Activated CD4-positive, alpha-beta memory T cell treated with anti-CD3 and anti-CD28 coated beads, Interleukin-2, amount 10 ng/mL, durations not matched to agents 7 days and 5 days (primary cell): ENCODE data around the gene SLC44A4. TPM values are rescaled to one million over a fixed set of nuclear protein-coding genes. Genes with fewer than 3 reads are reported as not detected.

Experiments
- CTCF ChIA-PET: fragments of 350-600 bp; sonication (Branson Sonifier 250); formaldehyde crosslinking; loops from one replicate; lab custom pipeline; 2021; ENCODE audit warnings: antibody characterized with exemption, inconsistent platforms; lab: Charles Lee
- POLR2A ChIA-PET: fragments of 350-600 bp; sonication (Branson Sonifier 250); formaldehyde crosslinking; loops from one replicate; lab custom pipeline; 2021; ENCODE audit warnings: antibody characterized with exemption; lab: Charles Lee
- DNase-seq: peaks from one replicate; pipeline ENCODE4 v3.0.0-alpha.2; 2020
- H3K27ac Mint-ChIP-seq: one replicate; pipeline ENCODE4 v1.8.0; 2021; ENCODE audit warnings: mild to moderate bottlenecking, mixed read lengths
- H3K27me3 Mint-ChIP-seq: one replicate; pipeline ENCODE4 v1.8.0; 2021; ENCODE audit warnings: mixed read lengths
- H3K36me3 Mint-ChIP-seq: one replicate; pipeline ENCODE4 v1.8.0; 2021; ENCODE audit warnings: low read depth, mixed read lengths
- H3K4me1 Mint-ChIP-seq: one replicate; pipeline ENCODE4 v1.8.0; 2021; ENCODE audit warnings: mixed read lengths
- H3K4me3 Mint-ChIP-seq: one replicate; pipeline ENCODE4 v1.8.0; 2021; ENCODE audit warnings: mild to moderate bottlenecking, mixed read lengths
- H3K9me3 Mint-ChIP-seq: one replicate; pipeline ENCODE4 v1.8.0; 2021; ENCODE audit warnings: mixed read lengths
- total RNA-seq, 2 experiments: library from RNA; stranded (reverse); gene quantifications; one replicate each; pipeline ENCODE4 v1.2.3, GENCODE V29; 2021

SLC44A4 gene
- total RNA-seq, 2 experiments from 2014 or later: 0.38 TPM; not detected in 1

- H3K4me1 Mint-ChIP-seq: peaks cover 46% of the 10 kb centered on the region
- CTCF ChIA-PET: interaction anchor here (0.7 to 2.3 kb wide), 4 partner anchors 22 to 152 kb away, joined by 3 to 7 read pairs (median 5); no protein-coding TSS in a partner anchor
- no peaks in the 10 kb centered on the region for H3K9me3 Mint-ChIP-seq
- DNase-seq: no peak
- peaks cover 9% of the 10 kb centered on the region for H3K27me3 Mint-ChIP-seq
- peaks cover 10% of the 10 kb centered on the region for H3K36me3 Mint-ChIP-seq
- peak overlapping the region; percentile 40 for H3K4me3 Mint-ChIP-seq
- POLR2A ChIA-PET: interaction anchor here (1.3 to 2.6 kb wide), 7 partner anchors 36 to 405 kb away, joined by 4 to 22 read pairs (median 7); partner anchors contain the start of genes DXO, FKBPL, MSH5 and NELFE
- H3K27ac Mint-ChIP-seq: no peak overlapping the region
Measured at GRCh38 chr6:31899215-31899614, 20.4 kb upstream of the SLC44A4 start.

GRCh38 chr6:31898383-31899011 is 19.7 kb upstream of the SLC44A4 start:
- H3K4me1 Mint-ChIP-seq: peaks cover 47% of the 10 kb centered on the region
- H3K27me3 Mint-ChIP-seq: peaks cover 9% of the 10 kb centered on the region
- no peak for DNase-seq
- no peaks in the 10 kb centered on the region for H3K9me3 Mint-ChIP-seq
- H3K4me3 Mint-ChIP-seq: peak overlapping the region; percentile 90
- H3K36me3 Mint-ChIP-seq: peaks cover 12% of the 10 kb centered on the region
- H3K27ac Mint-ChIP-seq: peak overlapping the region; percentile 84
- ChIA-PET CTCF (interaction anchor here (0.5 to 2.3 kb wide), 16 partner anchors 15 to 306 kb away, joined by 3 to 7 read pairs (median 4); partner anchors contain the start of genes DXO, NCR3, NEU1 and SKIC2), POLR2A (interaction anchor here (0.8 to 2.6 kb wide), 20 partner anchors 8 to 404 kb away, joined by 3 to 22 read pairs (median 4); partner anchors contain the start of genes DDX39B, DXO, FKBPL and HSPA1B)

GRCh38 chr6:31897612-31898382 is 19.0 kb upstream of the SLC44A4 start, which contains the start of gene EHMT2:
Gene EHMT2 (minus strand): TSS chr6:31897698. CDS start chr6:31897677, 21 bp downstream.
- peak within 1 kb of the TSS; percentile 90 for H3K4me3 Mint-ChIP-seq
- peaks cover 19% of the 10 kb centered on the region for H3K36me3 Mint-ChIP-seq
- peak within 1 kb of the TSS; percentile 84 for H3K27ac Mint-ChIP-seq
- ChIA-PET CTCF (interaction anchor here (0.5 to 2.3 kb wide), 17 partner anchors 14 to 305 kb away, joined by 3 to 7 read pairs (median 4); partner anchors contain the start of genes ABHD16A, DXO, NCR3 and NEU1), POLR2A (interaction anchor here (0.7 to 2.6 kb wide), 24 partner anchors 9 to 403 kb away, joined by 3 to 22 read pairs (median 4); partner anchors contain the start of genes DDX39B, DXO, FKBPL and GPANK1)
- H3K9me3 Mint-ChIP-seq: no peaks in the 10 kb centered on the region
- peak; percentile 91 for DNase-seq
- peaks cover 5% of the 10 kb centered on the region for H3K27me3 Mint-ChIP-seq
- H3K4me1 Mint-ChIP-seq: peaks cover 49% of the 10 kb centered on the region

GRCh38 chr6:31896856-31897611 is 18.2 kb upstream of the SLC44A4 start:
- Mint-ChIP-seq H3K4me3 (peak overlapping the region; percentile 90), H3K9me3 (no peaks in the 10 kb centered on the region), H3K27me3 (no peaks in the 10 kb centered on the region), H3K36me3 (peaks cover 26% of the 10 kb centered on the region), H3K27ac (peak overlapping the region; percentile 77), H3K4me1 (peaks cover 49% of the 10 kb centered on the region)
- POLR2A ChIA-PET: interaction anchor here (0.7 to 2.6 kb wide), 14 partner anchors 10 to 356 kb away, joined by 3 to 22 read pairs (median 5); partner anchors contain the start of genes DDX39B, DXO, FKBPL and GPANK1
- DNase-seq: no peak
- CTCF ChIA-PET: interaction anchor here (0.7 to 2.3 kb wide), 7 partner anchors 10 to 193 kb away, joined by 3 to 7 read pairs (median 4); partner anchors contain the start of genes ABHD16A, NEU1 and SKIC2

- ChIA-PET POLR2A (interaction anchor here (1.0 to 2.3 kb wide), 3 partner anchors 61 to 355 kb away, joined by 3 to 9 read pairs (median 4); partner anchors contain the start of gene DDX39B), CTCF (interaction anchor here (0.9 kb wide), 1 partner anchor 9 kb away, joined by 3 read pairs; no protein-coding TSS in a partner anchor)
- Mint-ChIP-seq H3K4me3 (peak overlapping the region; percentile 78), H3K27me3 (no peaks in the 10 kb centered on the region), H3K27ac (peak overlapping the region; percentile 77), H3K4me1 (peaks cover 49% of the 10 kb centered on the region), H3K9me3 (no peaks in the 10 kb centered on the region), H3K36me3 (peaks cover 29% of the 10 kb centered on the region)
- DNase-seq: no peak
Measured at GRCh38 chr6:31896493-31896855, 17.7 kb upstream of the SLC44A4 start.

- Mint-ChIP-seq H3K27ac (no peak overlapping the region), H3K9me3 (no peaks in the 10 kb centered on the region), H3K27me3 (no peaks in the 10 kb centered on the region), H3K36me3 (peaks cover 42% of the 10 kb centered on the region), H3K4me3 (no peak overlapping the region), H3K4me1 (peaks cover 28% of the 10 kb centered on the region)
- CTCF ChIA-PET: interaction anchor here (1.0 kb wide), 1 partner anchor 155 kb away, joined by 3 read pairs; no protein-coding TSS in a partner anchor
- POLR2A ChIA-PET: no interaction called here
- no peak for DNase-seq
Measured at GRCh38 chr6:31892821-31893220, 14.0 kb upstream of the SLC44A4 start.

GRCh38 chr6:31889331-31889972 is 10.7 kb upstream of the SLC44A4 start:
- H3K36me3 Mint-ChIP-seq: peaks cover 57% of the 10 kb centered on the region
- POLR2A ChIA-PET: interaction anchor here (0.8 kb wide), 1 partner anchor 13 kb away, joined by 3 read pairs; no protein-coding TSS in a partner anchor
- H3K9me3 Mint-ChIP-seq: no peaks in the 10 kb centered on the region
- no peaks in the 10 kb centered on the region for H3K27me3 Mint-ChIP-seq
- H3K4me1 Mint-ChIP-seq: peaks cover 13% of the 10 kb centered on the region
- H3K27ac Mint-ChIP-seq: no peak overlapping the region
- CTCF ChIA-PET: interaction anchor here (0.7 to 2.0 kb wide), 9 partner anchors 22 to 237 kb away, joined by 3 to 6 read pairs (median 3); partner anchors contain the start of genes BAG6 and NEU1
- DNase-seq: no peak
- no peak overlapping the region for H3K4me3 Mint-ChIP-seq

- H3K27ac Mint-ChIP-seq: no peak overlapping the region
- no peaks in the 10 kb centered on the region for H3K27me3 Mint-ChIP-seq
- POLR2A ChIA-PET: no interaction called here
- peak; percentile 33 for DNase-seq
- H3K4me3 Mint-ChIP-seq: no peak overlapping the region
- H3K4me1 Mint-ChIP-seq: peaks cover 13% of the 10 kb centered on the region
- no peaks in the 10 kb centered on the region for H3K9me3 Mint-ChIP-seq
- CTCF ChIA-PET: interaction anchor here (0.8 to 2.0 kb wide), 6 partner anchors 26 to 236 kb away, joined by 3 to 6 read pairs (median 3); partner anchors contain the start of genes BAG6 and NEU1
- H3K36me3 Mint-ChIP-seq: peaks cover 64% of the 10 kb centered on the region
Measured at GRCh38 chr6:31888276-31889258, 9.8 kb upstream of the SLC44A4 start.

GRCh38 chr6:31887173-31888007 is 8.6 kb upstream of the SLC44A4 start:
- Mint-ChIP-seq H3K27ac (no peak overlapping the region), H3K4me1 (peaks cover 4% of the 10 kb centered on the region), H3K4me3 (no peak overlapping the region), H3K36me3 (peaks cover 60% of the 10 kb centered on the region), H3K27me3 (no peaks in the 10 kb centered on the region), H3K9me3 (no peaks in the 10 kb centered on the region)
- ChIA-PET CTCF (interaction anchor here (0.5 to 2.0 kb wide), 3 partner anchors 9 to 116 kb away, joined by 3 to 6 read pairs (median 3); partner anchors contain the start of gene NEU1), POLR2A (interaction anchor here (0.6 to 1.1 kb wide), 3 partner anchors 10 to 189 kb away, joined by 3 read pairs; partner anchors contain the start of gene EHMT2)
- DNase-seq: no peak
